Heart right ventricle (tissue), 16 donors: ENCODE measurements around the gene IL20. TPM values are rescaled to one million over a fixed set of nuclear protein-coding genes. Genes with fewer than 3 reads are reported as not detected.

Source experiments
- ATAC-seq, 8 donors: fragments of 200-7000 bp; cut with Tn5 transposase; one replicate each; pipeline ENCODE4 v1.9.1; 2020; ENCODE audit warnings: mild to moderate bottlenecking in 8 of 8, moderate library complexity in 8 of 8, moderate number of reproducible peaks in 1 of 8
- DNase-seq, 2 donors: peaks; one replicate each; pipeline ENCODE4 v3.0.0-alpha.2; 2020
- H3K27ac ChIP-seq, 10 donors: fragments of 200-600 bp; sonication (generic) in 2 of 10; one replicate each; pipeline versions ENCODE4 v1.5.0 to v1.8.0; 2020 to 2022; ENCODE audit warnings: mild to moderate bottlenecking in 3 of 10
- H3K27me3 ChIP-seq, 7 donors: fragments of 200-600 bp; one replicate each; pipeline ENCODE4 v1.8.0; 2021 to 2022; ENCODE audit warnings: mild to moderate bottlenecking in 2 of 7
- H3K36me3 ChIP-seq, 9 donors: fragments of 200-600 bp; sonication (generic) in 1 of 9; one replicate each; pipeline versions ENCODE4 v1.5.0 to v1.8.0; 2020 to 2022; ENCODE audit warnings: mild to moderate bottlenecking in 2 of 9
- H3K4me1 ChIP-seq, 9 donors: fragments of 200-600 bp; sonication (generic) in 1 of 9; one replicate each; pipeline versions ENCODE4 v1.5.0 to v1.8.0; 2020 to 2022; ENCODE audit warnings: mild to moderate bottlenecking in 4 of 9
- H3K4me3 ChIP-seq, 10 donors: fragments of 200-600 bp; sonication (generic) in 2 of 10; one replicate each; pipeline versions ENCODE4 v1.5.0 to v1.8.0; 2020 to 2022; ENCODE audit warnings: mild to moderate bottlenecking in 7 of 10, moderate library complexity in 2 of 10
- H3K9me3 ChIP-seq, 11 donors: fragments of 200-600 bp in 10 of 11; sonication (generic) in 2 of 11; one replicate each; pipeline versions ENCODE4 v1.5.0 to v1.8.0; 2013 to 2022; ENCODE audit warnings: mild to moderate bottlenecking in 2 of 11, control low read depth in 1 of 11, moderate library complexity in 1 of 11
- WGBS, 2 donors: extraction: QIAGEN DNeasy Blood & Tissue Kit; methylation state at CpG; one replicate each; pipeline ENCODE4 v1.1.7; 2013; ENCODE audit warnings: inconsistent platforms in 1 of 2; 5-methylcytosine and 5-hydroxymethylcytosine counted together
- intact Hi-C, 10 donors: fragments of 100-400 bp; cut with DNase I; formaldehyde crosslinking; loops; one replicate each; pipeline versions ENCODE4 v1.11.1 to v1.14.2; 2022
- polyA plus RNA-seq, 2 donors: library from polyadenylated mRNA; stranded (reverse); fragments of 200-250 nt; gene quantifications; one replicate each; pipeline ENCODE4 v1.2.3, GENCODE V29; 2013
- total RNA-seq, 10 donors: library from RNA; stranded (reverse); fragmentation: NEBNext Ultra II Directional in 3 of 10; extraction: Animal tissue kit (Norgen Biotek cat#: 25700) in 3 of 10; gene quantifications; one replicate each; pipeline versions ENCODE4 v1.2.1 to v1.2.4, GENCODE V29; 2021 to 2023
- TF ChIP-seq, protein P1 (sequence below), 9 donors: fragments of 200-600 bp; sonication (generic) in 2 of 9; IDR thresholded peaks; one replicate each; pipeline versions ENCODE4 v1.5.0 to v1.8.0; 2021 to 2022; ENCODE audit warnings: antibody characterized with exemption in 9 of 9, mild to moderate bottlenecking in 5 of 9, moderate library complexity in 1 of 9
- donor health status: Arrhythmogenic right ventricular cardiomyopathy.
- donor health status: ischemic (EF 13 %, LVEDD 7.1; RV severe dilation, severe dysfunction).
- donor health status: healthy with polysubstance abuse.
- donor health status: DM: no; HTN: yes; CAD: no.
- donor health status: DM: no; HTN: no; CAD: no.
- donor health status: ischemic (EF 25% LVEDD 6.9; RV normal size, moderate dysfunction).
- donor health status: ischemic (EF 25% LVEDD 5.7; RV mildly dilated, moderate dysfunction).
- donor health status: healthy.
- donor health status: DM: yes; HTN: yes; CAD: no.
- donor health status: Ischemic cardiomyopathy.
- donor health status: ischemic (EF 35%, LVEDD 5.7; RV mildly dilated, moderate dysfunction).
- donor health status: nonischemic (EF 11% LVEDD 7.7; RV severe dilation, severe dysfunction).
- donor health status: DM: yes; HTN: yes; CAD: no.
- donor health status: PGD.
- donor health status: ischemic (EF 29% LVEDD 5.4; RV normal size, mild dysfunction).
- donor health status: nonischemic (EF 23%, LVEDD 6.1; RV moderate dilation, normal function).

Gene IL20
- total and polyA plus RNA-seq, 12 donors, result not detected

DNA sequence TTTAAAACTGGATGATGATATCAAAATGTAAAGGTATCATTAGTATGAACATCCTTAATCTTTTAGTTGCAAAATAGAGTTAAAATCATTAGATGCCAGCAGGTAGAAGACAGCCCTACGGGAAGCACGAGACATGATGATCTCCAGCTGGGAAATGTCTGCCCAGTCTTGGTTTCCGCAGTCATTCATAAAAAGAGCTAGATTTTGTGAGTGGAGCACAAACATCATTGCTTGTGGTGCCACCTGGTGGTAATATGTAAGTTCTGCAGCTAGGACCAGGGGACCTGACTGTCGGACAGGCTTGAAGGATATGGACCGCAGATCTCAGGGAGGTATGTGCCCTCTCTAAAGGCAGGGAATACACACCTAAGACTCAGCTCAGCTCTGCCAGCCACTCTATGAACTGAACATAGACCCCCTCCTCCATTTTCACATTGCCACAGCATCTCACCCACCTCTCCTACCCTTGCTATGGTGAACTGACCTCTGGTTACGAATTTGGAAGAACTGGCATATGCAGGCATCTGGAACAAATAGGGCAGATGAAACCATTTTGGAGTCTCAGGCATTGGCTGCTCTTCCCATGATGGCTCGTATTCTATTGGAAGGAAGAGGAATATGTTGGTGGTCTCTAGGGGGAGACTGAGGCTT, 47.1 kb downstream of the IL20 start:
- no peaks in the 10 kb centered on the region for H3K36me3 ChIP-seq
- H3K4me3 ChIP-seq, result no peak overlapping the region
- H3K27me3 ChIP-seq, result peaks cover 0 to 32% (median 15%) of the 10 kb centered on the region in 7 donors
- H3K27ac ChIP-seq, result no peak overlapping the region
- H3K4me1 ChIP-seq, result peaks cover 4 to 29% (median 6%) of the 10 kb centered on the region in 9 donors
- TF ChIP-seq, protein P1, sequence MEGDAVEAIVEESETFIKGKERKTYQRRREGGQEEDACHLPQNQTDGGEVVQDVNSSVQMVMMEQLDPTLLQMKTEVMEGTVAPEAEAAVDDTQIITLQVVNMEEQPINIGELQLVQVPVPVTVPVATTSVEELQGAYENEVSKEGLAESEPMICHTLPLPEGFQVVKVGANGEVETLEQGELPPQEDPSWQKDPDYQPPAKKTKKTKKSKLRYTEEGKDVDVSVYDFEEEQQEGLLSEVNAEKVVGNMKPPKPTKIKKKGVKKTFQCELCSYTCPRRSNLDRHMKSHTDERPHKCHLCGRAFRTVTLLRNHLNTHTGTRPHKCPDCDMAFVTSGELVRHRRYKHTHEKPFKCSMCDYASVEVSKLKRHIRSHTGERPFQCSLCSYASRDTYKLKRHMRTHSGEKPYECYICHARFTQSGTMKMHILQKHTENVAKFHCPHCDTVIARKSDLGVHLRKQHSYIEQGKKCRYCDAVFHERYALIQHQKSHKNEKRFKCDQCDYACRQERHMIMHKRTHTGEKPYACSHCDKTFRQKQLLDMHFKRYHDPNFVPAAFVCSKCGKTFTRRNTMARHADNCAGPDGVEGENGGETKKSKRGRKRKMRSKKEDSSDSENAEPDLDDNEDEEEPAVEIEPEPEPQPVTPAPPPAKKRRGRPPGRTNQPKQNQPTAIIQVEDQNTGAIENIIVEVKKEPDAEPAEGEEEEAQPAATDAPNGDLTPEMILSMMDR (IDR thresholded peaks at IDR 0.05), result peak; percentile 68 to 91 (median 85)
- DNase-seq (peak in 1 of 2 donors; percentile 76), ATAC-seq (peak; percentile 28 to 82 (median 66))
- no peaks in the 10 kb centered on the region for H3K9me3 ChIP-seq
- WGBS, 2 donors, result 21 to 22% methylated on average over 7 of the region's 7 CpGs
- intact Hi-C loops, result loop anchor here (1.0 to 10.0 kb wide), 19 partner anchors 45 to 428 kb away; partner anchors contain the start of genes IL20 (in 3 of the 10) and DYRK3 (in 1 of the 10)

DNA sequence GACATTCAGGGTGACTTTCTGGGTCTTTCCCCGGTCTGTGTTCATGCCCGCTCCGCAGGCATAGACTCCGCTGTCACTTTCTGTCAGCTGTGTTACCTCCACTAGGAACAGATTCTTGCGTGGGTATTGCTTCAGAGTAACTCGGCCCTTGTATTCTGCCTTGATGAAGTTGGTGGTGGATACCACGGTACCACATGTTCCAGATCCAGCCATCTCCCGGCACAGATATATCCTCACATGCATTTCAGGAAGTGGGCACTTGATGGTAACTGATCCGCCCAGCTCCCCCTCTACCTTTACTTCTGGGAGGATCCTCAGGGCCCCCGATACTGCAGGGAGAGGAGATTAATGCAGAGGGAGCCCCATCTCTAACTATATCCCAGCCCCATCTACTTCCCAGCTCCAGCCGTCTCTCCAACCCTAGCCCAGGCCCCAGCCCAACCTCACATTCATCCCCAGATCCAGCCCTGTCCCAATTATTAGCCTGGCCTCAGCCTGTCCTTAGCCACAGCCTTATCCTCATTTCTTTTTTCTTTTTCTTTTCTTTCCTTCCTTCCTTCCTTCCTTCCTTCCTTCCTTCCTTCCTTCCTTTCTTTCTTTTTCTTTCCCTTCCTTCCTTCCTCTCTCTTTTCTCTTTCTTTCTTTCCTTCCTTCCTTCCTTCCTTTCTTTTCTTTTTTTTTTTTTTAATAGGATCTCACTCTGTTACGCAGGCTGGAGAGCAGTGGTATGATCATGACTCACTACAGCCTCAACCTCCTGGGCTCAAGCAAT, 48.5 kb downstream of the IL20 start:
- 84 to 89% methylated on average over 12 of the region's 12 CpGs for WGBS, 2 donors
- no peak for DNase-seq
- Histone ChIP-seq H3K4me1 (peaks cover 4 to 26% (median 6%) of the 10 kb centered on the region in 9 donors), H3K4me3 (no peak overlapping the region), H3K27ac (no peak overlapping the region), H3K27me3 (peaks cover 0 to 26% (median 11%) of the 10 kb centered on the region in 7 donors), H3K9me3 (no peaks in the 10 kb centered on the region), H3K36me3 (no peaks in the 10 kb centered on the region)
- TF ChIP-seq, protein P1 (IDR thresholded peaks at IDR 0.05), result no peak
- no peak for ATAC-seq
- intact Hi-C loops, result loop anchor here (2.0 to 10.0 kb wide), 18 partner anchors 47 to 429 kb away; partner anchors contain the start of genes IL20 (in 3 of the 10) and DYRK3 (in 1 of the 10)

DNA sequence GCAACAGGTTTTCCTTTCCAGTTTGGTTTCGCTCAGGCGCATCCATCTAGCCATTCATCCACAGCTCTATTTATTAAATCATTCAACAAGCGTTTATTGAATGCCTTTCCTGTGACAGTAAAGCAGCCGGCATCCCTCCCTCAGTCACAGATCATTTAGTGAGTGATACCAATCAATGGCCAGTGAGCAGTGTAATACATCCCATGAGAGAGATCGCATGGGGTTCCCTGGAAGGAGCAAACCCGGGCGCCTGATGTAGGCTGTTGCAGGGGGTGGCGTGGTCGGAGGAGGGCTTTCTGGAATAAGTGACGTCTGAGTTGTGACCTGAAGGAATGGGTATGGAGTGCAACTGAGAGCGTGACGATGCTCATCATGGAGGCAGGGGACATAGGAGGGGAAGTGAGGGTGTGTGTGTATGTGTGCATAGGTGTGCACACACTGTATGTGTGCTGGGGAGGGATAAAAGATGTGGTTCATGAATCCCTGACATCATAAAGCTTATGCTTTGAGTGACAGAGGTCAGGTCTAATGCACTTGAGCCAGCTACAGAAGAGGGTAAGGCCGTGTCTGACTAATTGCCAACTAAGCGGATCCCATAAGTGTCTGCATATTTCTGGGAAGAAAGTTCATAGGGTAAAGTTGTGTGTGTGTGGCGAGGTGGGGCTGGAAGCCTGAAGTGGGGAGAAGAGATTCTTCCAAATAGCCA, 49.8 kb downstream of the IL20 start:
- Histone ChIP-seq H3K4me3 (no peak overlapping the region), H3K27ac (no peak overlapping the region), H3K27me3 (peaks cover 0 to 14% (median 3%) of the 10 kb centered on the region in 7 donors), H3K36me3 (no peaks in the 10 kb centered on the region), H3K4me1 (peaks cover 0 to 13% (median 0%) of the 10 kb centered on the region in 9 donors), H3K9me3 (no peaks in the 10 kb centered on the region)
- no peak for ATAC-seq
- TF ChIP-seq, protein P1 (IDR thresholded peaks at IDR 0.05), result no peak
- intact Hi-C loops, result loop anchor here in 6 of 10 donors (5.0 to 10.0 kb wide), 6 partner anchors 103 to 430 kb away; no protein-coding TSS in a partner anchor
- DNase-seq, result no peak
- 88% methylated on average over 15 of the region's 15 CpGs for WGBS, 2 donors
